GM18505 (cell line): ENCODE results near the gene CSTF3.
"Not testable (repeated sequence)": the region's sequence is repeated elsewhere in the genome, so short reads cannot be mapped to it uniquely, and the experiment has no call there.

Experiments
- ATAC-seq: cut with Tn5 transposase; IDR thresholded peaks from one replicate; pipeline ENCODE4 v1.9.1; 2021; ENCODE audit not compliant: unreplicated experiment
- POLR2A ChIP-seq: IDR thresholded peaks from 4 replicates; pipeline ENCODE4 v1.6.1; 2011; ENCODE audit warnings: borderline replicate concordance; ENCODE audit not compliant: insufficient read depth, insufficient read length; ENCODE audit errors: extremely low read depth

The CSTF3 gene

DNA sequence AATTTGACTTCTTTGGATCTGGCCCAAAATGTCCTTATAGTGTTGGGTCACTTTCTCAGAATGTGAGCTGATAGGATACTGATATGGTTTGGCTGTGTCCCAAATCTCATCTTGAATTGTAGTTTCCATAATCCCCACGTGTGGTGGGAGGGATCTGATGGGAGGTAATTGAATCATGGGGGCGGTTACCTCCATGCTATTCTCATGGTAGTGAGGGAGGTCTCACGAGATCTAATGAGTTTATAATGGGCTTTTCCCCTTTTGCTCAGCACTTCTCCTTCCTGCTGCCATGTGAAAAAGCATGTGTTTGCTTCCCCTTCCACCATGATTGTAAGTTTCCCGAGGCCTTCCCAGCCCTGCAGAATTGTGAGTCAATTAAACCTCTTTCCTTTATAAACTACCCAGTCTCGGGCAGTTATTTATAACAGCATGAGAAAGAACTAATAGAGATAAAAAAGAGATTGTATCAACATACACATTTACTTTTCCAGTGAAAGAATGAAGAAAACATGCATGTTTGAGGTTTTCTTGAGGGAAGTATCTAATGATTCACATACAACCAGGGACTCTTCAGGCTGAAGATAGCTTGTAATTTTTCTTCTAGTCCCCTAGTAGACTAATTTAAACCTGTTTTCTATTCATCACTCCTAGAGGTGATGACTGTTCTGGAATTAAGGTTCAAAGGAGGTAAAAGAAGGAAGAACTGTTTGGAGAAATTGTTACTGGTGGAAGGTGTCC is 17.3 kb upstream of the CSTF3 start:
- no peak for TF ChIP-seq POLR2A
- ATAC-seq: no peak

DNA sequence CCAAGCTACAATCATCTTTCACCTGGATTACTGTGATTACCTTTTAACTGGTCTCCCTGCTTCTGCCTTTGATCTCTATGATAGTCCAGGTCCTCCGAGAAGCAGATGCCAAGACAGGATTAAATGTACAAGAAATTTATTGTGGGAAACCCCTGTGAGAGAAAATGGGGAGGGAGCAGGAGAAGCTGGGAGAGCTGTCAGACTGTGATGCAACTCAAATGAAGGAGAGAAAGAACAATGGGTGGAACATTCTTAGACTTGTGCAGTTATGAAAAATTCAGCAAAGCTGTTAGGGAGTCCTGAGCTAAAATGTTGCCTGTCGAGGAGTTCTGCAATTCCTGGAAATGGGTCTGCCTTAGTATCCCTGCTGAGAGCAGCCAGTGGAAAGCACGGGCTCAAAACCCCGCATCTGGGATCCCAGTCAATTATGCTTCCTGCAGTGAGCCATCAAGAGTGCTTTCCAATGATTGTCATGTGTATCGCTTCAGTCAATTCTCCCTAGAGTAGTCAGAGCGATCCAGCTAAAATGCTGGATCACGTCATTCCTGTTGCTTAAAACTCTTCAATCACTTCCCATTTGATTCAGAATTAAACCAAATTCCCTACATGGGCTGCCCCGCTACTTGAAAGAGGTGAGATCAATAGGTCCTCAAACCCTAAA is 16.5 kb upstream of the CSTF3 start:
- no peak for ATAC-seq
- no peak for TF ChIP-seq POLR2A

DNA sequence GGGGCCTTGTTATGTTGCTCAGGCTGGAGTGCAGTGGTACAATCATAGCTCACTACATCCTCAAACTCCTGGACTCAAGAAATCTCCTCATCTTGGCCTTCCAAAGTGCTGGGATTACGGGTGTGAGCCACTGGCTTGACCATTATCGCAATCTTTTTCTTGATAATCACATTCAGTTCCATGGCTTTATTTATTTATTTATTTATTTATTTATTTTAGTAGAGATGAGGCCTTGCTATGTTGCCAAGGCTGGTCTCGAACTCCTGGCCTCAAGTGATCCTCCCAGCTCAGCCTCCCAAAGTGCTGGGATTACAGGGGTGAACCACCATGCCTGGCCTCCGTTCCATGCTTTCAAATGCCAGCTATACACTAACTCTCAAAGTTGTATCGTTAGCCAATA is 15.5 kb upstream of the CSTF3 start:
- not testable (repeated sequence) for ATAC-seq

DNA sequence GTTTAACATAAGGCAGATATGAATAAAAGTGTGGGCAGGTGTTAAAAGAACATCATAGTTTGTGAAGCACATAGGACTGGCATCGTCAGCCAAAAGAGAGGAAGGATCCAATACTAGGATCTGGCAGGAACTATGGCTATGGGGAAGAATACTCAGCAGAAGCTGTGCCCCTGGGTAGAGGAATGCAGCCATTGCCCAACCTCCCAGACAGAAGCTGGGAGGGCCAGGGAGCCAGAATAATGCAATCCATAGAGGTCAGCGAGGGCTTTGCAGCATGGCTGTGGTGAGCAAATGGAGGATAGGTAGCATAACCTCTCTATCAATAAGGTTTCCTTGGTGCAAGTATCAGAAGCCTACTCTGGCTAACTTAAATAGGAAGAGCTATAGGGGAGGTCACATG is 11.7 kb upstream of the CSTF3 start:
- ATAC-seq: no peak
- no peak for TF ChIP-seq POLR2A

DNA sequence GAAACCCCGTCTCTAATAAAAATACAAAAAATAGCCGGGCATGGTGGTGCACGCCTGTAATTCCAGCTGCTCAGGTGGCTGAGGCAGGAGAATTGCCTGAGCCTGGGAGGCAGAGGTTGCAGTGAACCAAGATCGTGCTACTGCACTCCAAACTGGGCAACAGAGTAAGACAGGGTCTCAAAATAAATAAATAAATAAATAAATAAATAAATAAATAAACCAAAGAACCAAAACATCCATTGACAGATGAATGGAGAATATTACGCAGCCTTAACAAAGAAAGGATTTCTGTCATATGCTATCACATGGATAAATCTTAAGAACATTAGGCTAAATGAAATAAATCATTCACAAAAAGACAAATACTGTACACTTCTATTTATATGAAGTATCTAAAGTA is 11.1 kb upstream of the CSTF3 start:
- ATAC-seq: no peak
- no peak for TF ChIP-seq POLR2A

DNA sequence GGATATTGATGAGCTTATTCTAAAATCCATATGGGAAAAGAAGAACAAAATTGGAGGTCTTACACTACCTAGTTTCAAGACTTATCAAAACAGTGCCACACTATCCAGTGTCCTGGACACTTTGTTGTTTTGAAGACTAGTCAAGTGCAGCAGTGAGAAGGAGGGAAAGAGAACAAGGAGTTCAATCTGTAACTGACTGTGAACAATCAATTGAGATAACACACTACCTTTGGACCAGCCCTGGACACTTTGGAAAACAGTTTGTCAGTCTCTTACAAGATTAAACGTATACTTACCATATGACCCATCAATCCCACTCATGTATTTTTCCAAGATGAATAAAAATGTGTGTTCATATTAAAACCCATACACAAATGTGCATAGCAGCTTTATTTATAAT is 10.0 kb upstream of the CSTF3 start:
- ATAC-seq: no peak
- TF ChIP-seq POLR2A: no peak

DNA sequence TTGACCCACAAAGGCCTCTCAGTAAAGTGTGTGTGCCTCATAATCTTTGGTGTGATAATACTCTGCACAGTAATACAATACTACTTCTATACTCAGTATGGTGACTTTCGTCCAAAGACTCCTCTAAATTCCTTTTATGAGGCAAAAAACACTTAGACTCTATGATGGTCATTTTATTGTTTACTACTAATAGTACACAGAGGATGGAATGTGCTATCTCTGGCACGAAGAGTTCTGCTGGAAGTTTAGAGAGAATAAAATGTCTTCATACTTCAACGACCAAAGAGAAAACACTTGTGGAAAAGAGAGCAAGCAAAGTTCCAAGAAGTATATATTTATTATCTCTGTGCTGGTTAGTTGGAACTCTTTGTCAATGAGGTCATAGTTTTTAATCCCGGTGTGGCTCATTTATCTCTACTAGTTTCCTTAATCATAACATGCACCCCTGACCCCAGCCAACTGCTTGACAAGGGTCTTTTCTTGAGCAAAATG is 7.5 kb upstream of the CSTF3 start:
- no peak for ATAC-seq
- no peak for TF ChIP-seq POLR2A

DNA sequence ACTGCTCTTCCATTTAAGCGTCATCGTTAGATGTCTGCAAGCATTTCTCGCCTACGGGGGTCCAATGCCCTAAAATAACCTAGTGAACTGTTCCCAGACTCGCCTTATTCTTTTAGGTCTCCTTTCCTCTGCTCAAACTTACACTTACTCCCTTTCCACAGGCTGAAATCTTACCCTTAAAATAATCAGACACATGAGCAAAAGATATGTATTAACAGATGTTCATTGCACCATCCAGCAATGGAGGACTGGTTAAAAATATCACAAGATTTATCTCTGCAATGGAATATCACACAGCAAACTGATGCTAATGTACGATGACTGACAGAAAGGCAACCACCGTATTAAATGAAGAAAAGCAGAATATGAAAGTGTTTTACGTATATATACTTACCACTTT is 1.6 kb upstream of the CSTF3 start:
- no peak for TF ChIP-seq POLR2A
- no peak for ATAC-seq

DNA sequence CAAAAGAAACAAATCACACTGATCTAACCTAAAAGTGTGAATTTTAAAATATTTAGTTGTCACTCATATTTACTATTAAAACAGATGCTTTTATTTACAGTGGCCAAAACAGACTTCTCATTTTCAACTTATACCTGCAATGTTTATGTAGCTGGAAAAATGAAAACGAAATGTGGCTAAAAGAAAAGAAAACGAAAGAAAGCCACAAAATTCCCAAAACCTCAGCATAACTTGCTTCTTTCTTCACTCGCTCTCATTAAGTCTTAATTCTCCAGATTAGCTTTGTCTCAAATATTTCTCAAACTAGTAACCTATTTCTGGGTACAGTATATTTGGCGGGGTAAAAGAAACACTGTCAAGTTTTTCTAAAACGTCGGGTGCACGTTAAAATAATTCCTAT is 693 bp downstream of the CSTF3 start:
- no peak for TF ChIP-seq POLR2A
- ATAC-seq: no peak

DNA sequence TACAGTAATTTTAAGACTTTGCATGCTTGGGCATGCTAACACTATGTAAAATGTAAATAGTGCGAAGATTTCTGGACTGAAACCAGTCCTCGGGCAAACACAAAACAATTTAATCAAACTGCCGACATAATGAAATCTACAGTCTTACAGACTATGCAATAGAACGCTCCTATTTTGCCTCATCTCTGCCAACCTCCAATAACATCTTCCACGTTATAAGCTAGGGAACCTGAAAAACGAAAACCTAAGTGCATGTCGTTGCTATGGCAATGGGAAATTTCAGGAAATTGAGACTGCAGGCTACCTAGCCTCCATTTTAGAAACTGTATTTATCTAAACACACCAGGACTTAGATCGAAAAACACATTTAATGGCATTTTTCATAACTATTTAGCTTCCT is 1.1 kb downstream of the CSTF3 start:
- TF ChIP-seq POLR2A: no peak
- no peak for ATAC-seq

DNA sequence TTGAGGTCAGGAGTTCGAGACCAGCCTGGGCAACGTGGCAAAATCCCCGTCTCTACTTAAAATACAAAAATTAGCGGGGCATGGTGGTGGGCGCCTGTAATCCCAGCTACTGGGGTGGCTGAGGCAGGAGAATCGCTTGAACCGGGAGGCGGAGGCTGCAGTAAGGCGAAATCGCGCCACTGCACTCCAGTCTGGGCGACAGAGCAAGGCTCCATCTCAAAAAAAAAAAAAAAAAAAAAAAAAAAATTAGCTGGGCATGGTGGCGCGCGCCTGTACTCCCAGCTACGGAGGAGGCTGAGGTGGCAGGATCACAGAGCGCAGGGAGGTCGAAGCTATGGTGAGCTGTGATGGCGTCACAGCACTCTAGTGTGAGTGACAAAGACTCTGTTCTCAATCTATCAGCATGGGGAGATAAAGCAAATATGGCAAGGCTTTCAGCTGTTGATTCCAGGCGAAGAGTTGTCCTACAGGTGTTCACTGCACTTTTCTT is 1.9 kb downstream of the CSTF3 start:
- ATAC-seq: not testable (repeated sequence)

DNA sequence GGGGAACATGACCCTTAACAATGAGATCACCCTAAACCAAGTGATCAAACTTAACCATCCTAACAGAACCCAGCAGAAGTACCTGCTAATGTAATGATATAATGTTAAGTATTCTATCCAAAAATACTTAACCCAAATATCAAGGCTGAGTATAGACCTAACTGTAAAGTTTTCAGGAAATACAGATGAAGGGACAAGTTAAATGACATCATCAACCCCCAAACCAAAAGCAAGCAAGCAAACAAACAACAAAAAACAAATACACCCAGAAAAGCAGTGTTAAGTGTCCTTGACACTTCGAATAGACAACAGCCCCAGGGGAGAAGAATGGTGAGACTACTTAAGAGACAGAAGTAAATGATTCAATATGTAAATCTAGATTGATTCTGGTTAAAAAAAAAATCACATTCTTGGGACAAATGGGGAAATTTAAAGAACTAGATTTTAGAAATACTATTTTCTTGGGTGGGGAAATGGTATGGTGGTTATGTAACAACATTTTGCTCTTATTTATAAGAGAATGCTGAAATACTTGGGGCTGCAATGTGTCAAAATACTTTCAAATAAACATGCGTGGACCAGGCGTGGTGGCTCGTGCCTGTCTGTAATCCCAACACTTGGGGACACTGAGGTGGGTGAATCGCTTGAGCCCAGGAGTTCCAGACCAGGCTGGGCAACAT is 2.5 kb downstream of the CSTF3 start:
- no peak for TF ChIP-seq POLR2A

DNA sequence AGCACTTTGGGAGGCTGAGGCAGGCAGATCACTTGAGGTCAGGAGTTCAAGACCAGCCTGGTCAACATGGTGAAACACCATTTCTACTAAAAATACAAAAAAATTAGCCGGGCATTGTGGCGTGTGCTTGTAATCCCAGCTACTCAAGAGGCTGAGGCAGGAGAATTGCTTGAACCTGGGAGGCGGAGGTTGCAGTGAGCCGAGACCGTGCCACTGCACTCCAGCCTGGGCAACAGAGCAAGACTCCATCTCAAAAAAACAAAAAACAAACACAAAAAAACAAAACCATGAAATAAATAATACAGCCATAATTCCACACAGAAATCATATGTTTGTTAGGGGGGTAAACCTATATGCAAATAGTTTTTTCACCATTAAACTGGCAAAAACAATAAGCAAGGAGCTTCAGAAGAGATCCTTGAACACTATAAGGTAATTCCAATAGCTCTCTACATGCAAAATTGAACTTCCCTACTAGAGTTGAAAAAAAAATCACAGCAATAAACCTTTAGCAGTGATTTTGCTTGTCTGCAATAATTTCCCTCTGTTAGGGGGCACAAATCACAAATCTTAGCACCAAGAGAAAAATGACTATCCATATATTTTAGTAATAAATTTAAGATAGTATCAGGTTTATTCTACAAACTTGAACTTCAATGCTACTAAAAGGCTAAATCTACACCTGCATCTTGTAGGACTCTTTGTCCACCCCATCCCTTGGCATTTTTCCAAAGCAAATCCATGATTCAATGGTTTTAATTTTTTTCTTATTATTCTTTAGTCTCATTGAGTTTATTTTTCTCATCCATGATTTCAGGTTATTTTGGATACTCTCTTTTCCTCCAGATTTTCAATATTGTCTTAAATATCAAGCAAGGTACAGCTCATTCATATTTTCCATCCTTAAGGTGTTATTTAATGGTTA is 3.9 kb downstream of the CSTF3 start:
- ATAC-seq: no peak
- no peak for TF ChIP-seq POLR2A

More for the DNA sequence above, 2.5 kb downstream of the CSTF3 start:
- ATAC-seq: no peak
